ENCODE measurements around the gene MAP2K2.

MAP2K2 gene

DNA sequence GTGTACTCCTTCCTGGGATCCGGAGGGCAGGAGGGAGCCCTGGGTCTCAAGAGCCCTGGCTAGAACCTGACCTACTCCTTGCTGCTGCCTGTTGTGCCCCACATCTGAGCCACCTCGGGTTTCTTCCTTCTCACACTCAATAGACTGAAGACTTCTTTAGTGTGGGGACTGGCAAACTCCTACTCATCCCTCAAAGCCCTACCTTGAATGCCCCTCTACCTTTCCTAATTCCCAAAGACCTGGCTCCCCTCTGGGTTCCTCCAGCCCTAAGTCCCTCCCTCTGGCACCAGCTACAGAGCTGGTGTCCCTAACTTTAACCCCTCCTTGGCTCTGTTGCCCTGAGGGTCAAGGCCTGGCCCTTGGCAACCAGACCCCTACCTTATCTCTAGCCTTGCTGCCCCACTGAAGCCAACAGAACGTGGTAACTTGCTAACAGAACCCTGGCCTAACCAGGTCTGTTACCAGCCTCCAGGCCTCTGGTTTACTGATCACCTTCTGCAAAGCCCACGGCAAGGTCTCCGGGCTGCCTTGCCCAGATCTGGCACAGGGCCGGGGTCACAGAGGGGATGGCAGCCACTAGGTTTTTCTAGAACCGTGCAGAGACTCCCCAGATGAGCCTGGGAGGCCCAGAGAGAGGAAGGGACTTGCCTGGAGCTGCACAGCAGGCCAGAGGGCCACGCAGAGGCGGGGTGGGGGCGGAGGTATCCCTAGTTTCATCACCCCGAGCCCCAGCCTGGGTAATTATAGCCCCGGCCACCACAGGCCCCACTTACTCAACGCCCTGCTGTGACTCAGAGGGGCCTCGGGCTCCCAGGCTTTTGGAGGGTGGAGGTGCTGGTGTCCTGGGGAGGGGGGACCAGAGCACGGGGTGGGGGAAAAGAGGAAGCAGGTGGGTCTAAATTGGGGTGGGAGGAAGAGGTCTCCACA lies 72.5 kb downstream of the MAP2K2 start:
- DNase-seq (ENCODE audit: low read depth): no peak
- no peak overlapping the region for H3K4me3 ChIP-seq (ENCODE audit: low read depth, low read length)

GRCh38 chr19:4049432-4049831 lies 74.5 kb downstream of the MAP2K2 start:
- no peak for DNase-seq (ENCODE audit: low read depth)
- H3K4me3 ChIP-seq (ENCODE audit: low read depth, low read length): no peak overlapping the region

- H3K4me3 ChIP-seq (ENCODE audit: low read depth, low read length): no peak overlapping the region
- DNase-seq (ENCODE audit: low read depth): no peak
Observed at GRCh38 chr19:4046946-4047683, 76.8 kb downstream of the MAP2K2 start.

- no peak for DNase-seq (ENCODE audit: low read depth)
- H3K4me3 ChIP-seq (ENCODE audit: low read depth, low read length): no peak overlapping the region
Observed at GRCh38 chr19:4046362-4046691, 77.6 kb downstream of the MAP2K2 start.

DNA sequence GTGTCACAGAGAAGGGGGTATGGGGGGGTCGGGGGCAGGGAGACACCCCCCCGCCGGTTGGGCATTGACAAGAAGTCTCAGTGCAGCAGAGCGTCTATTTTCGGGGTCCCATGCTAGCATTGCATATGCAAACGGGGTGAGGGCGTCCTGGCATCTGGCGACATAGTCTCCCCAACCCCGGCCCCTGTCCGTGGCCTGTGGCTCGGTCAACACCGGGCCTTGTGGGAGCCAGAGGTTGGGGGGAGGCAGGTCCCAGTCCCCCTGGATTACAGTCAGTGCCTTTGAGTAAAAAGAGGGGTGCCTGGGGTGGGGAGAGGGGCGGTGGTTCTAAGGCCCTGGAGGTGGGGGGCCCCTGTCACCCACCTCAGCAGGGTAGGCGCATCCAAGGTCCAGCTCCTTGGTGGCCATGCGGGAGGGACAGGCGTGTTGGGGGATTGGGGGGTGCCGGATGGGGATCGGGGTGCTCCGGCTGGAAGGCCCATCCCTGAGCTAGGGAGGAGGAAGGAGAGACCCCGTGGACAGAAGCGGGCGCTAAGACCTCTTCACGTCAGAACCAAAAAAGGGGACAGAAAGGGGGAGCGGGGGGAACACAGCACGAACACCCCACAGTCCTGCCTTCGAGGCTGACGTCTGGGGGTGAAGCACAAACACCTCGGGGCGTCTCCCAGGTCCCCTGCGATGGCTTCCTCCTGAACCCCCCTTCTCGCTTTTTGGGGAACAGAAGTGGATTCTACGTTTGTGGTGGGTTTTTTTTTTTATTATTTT lies 78.1 kb downstream of the MAP2K2 start:
- no peak overlapping the region for H3K4me3 ChIP-seq (ENCODE audit: low read depth, low read length)
- DNase-seq (ENCODE audit: low read depth): no peak

DNA sequence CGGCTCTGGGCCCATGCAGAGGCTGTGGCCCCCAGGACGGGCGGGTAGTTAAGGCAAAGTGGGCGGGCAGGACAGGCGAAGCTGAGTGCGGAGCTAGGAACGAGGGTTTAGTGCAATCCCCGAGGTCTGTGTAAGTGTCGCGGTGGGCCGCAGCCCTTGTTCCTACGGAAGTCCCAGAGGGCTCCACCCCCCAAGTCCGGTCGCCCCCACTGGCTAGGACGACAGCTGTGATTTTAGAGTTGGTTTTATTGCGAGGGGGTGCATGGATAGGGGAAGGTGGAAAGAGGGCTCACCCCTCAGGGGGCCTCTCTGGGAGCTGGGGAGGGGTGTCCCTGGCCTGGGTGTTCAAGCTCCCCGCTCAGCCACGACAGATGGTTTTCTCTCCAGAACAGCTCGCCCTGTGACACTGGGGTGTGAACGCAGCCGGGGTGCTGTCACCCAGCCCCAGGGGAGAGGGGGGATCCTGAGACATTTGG lies 78.9 kb downstream of the MAP2K2 start:
- DNase-seq (ENCODE audit: low read depth): no peak
- H3K4me3 ChIP-seq (ENCODE audit: low read depth, low read length): no peak overlapping the region

DNA sequence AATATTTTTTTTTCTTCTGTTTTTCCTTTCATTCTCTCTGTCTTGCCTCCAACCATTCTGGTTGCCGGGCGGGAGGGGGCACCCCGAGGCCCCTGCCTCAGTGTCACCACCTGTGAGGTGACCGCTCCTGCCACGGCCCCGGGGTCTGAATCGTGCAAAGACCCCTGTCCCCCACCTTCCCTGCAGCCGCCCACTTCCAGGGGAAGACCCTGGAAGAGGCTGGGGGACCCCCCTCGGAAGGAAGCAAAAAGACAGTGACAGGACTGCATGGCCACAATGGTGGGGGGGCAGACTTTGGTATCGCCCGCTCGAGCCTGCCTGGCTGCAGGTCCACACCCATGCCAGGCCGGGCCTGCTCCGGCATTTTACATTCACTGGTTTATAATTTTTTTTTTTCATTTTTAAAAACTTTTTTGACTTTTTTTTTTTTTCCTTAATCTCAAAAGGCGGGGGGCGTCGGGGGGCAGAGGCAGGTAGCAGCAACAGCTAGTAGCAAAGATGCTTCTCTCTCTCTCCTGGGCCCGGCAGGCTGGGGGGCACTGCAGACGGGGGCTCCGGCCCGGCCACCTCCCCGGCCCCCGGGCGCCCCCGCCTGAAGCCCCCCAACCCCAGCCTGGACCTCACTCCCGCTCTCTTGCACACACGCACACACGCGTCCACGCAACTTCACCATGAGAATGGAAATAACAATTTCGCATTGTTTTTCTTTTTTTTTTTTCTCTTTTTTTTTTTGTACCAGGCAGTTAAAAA lies 79.8 kb downstream of the MAP2K2 start:
- DNase-seq (ENCODE audit: low read depth): no peak
- H3K4me3 ChIP-seq (ENCODE audit: low read depth, low read length): no peak overlapping the region

DNA sequence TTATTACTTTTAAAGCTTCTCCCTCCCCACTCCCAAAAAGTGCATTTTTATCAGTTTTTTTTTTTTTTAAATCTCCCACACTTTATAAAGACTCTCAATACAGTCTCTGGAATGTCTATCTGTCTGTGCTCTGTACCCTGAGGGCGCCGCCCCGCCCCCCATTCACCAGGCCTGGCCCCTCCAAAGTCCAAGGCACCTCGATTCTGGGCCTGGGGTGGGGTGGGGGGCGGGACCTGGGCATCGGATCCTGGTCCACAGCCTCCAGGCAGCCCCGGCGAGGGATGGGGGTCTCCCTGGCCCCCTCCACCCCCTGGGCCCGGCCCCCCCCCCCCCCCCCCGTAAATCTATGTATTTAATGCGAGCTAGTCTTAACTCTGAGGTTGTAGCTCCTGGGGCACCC lies 80.5 kb downstream of the MAP2K2 start:
- no peak overlapping the region for H3K4me3 ChIP-seq (ENCODE audit: low read depth, low read length)
- no peak for DNase-seq (ENCODE audit: low read depth)

DNA sequence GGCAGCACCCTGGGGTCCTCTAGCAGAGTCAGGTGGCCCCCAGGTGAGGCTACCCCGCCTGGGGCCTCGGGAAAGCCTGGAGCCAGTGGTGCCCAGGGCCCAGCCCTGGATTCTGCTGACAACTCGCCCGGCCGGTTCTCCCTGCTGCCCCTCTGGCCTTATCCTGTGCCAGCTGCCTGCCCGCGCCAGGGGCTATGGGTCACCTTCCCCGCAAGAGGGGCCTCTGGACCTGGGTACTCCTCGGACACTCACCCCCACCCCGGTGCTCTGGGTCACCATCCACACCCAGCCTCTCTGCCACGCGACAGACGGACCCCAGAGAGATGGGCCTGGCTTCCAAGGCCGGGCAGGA lies 81.2 kb downstream of the MAP2K2 start:
- DNase-seq (ENCODE audit: low read depth): no peak

DNA sequence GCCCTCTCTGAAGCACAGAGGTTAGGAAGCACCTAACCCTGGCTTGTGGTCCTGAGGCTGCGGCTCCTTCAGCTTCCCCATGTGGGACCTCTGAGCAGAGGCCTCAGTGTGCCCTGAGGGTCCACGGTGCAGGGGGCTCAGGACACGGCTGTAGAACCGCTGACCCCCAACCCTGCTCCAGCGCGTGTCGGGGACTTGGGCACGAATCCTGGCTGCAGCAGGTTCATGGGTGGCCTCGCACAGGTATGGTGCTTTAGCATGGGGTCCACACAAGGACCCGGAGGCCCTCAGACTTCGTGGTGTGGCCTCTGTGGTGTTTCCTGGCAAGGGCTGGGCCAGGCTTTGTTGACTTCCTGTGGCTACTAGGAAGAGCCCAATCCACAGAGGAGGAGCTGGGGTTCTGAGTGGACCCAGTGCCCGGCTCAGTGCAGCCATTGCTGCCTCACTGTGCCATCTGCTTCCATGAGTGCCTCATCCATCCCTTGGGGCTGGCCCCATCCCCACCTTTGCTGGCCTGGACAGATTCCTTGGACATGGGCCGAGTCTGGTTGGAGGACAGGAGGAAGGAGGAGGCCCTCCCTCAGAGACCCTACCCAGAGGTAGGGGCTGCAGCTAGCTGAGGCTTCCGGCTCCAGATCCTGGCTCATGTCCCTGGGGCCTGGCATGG lies 81.7 kb downstream of the MAP2K2 start:
- H3K4me3 ChIP-seq (ENCODE audit: low read depth, low read length): no peak overlapping the region
- DNase-seq (ENCODE audit: low read depth): no peak

More for the DNA sequence above, 81.2 kb downstream of the MAP2K2 start:
- no peak overlapping the region for H3K4me3 ChIP-seq (ENCODE audit: low read depth, low read length)
